Adrenal gland (tissue), 5 donors: ENCODE results near the gene WASL.

Source experiments
- POLR2A ChIP-seq, 2 donors: fragments of 450-650 bp; IDR thresholded peaks; one replicate each; pipeline ENCODE4 v1.6.1; 2017; ENCODE audit warnings: antibody characterized with exemption in 2 of 2, mild to moderate bottlenecking in 2 of 2, moderate library complexity in 1 of 2
- TF ChIP-seq, protein P1 (sequence below), 6 experiments: fragments of 450-650 bp in 4 of 6; fragments of 200-600 bp in 2 of 6; sonication (generic) in 1 of 6; IDR thresholded peaks; 1 replicate in 5 of 6; 2 replicates in 1 of 6; pipeline versions ENCODE4 v1.5.1 to v1.8.0; 2016 to 2021; ENCODE audit warnings: antibody characterized with exemption in 6 of 6, mild to moderate bottlenecking in 2 of 6, moderate library complexity in 1 of 6
- donor health status: DM: no; HTN: no; CAD: no.

DNA sequence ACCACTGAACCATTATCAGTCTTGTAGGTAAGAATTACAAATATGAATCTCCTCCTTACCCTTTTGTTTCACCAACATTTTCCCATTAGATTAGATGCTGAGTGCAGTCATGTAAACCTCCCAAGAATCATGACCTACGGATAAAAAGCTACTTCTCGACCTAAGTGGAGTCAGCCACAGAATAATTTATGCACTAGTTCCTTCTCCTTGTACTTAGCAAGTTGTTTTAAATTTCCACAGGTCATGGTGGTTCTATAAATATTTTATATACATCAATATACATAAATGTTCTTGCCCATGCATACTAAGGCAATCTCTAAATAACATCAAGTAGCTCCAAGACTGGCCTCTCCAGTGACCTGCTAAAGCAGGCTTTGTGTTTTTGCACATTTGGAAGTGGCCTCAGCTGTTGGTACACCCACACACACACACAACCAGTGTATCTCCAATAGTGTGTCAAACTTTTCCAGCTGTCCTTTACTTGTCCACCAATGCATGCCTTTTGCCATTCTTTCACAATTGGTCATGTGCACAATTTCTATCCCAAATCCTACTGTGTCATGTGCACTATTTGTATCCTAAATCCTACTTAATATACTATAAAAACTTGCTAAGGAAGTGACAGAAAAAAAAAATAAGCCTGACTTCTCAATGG lies 71.6 kb downstream of the WASL start:
- TF ChIP-seq, protein P1, sequence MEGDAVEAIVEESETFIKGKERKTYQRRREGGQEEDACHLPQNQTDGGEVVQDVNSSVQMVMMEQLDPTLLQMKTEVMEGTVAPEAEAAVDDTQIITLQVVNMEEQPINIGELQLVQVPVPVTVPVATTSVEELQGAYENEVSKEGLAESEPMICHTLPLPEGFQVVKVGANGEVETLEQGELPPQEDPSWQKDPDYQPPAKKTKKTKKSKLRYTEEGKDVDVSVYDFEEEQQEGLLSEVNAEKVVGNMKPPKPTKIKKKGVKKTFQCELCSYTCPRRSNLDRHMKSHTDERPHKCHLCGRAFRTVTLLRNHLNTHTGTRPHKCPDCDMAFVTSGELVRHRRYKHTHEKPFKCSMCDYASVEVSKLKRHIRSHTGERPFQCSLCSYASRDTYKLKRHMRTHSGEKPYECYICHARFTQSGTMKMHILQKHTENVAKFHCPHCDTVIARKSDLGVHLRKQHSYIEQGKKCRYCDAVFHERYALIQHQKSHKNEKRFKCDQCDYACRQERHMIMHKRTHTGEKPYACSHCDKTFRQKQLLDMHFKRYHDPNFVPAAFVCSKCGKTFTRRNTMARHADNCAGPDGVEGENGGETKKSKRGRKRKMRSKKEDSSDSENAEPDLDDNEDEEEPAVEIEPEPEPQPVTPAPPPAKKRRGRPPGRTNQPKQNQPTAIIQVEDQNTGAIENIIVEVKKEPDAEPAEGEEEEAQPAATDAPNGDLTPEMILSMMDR (IDR thresholded peaks at IDR 0.05): no peak
- TF ChIP-seq POLR2A (IDR thresholded peaks at IDR 0.05): no peak
